Liver (tissue), 9 donors: ENCODE measurements around the gene HYAL3. TPM values are rescaled to one million over a fixed set of nuclear protein-coding genes. Genes with fewer than 3 reads are reported as not detected.

Source experiments
- DNase-seq: peaks from one replicate; pipeline ENCODE4 v3.0.0-alpha.2; 2017; ENCODE audit warnings: low spot score
- H3K27ac ChIP-seq, 2 donors: one replicate each; pipeline ENCODE4 v1.7.0; 2013; ENCODE audit warnings: inconsistent platforms in 2 of 2, low read length in 2 of 2, control low read depth in 1 of 2, low read depth in 1 of 2, mild to moderate bottlenecking in 1 of 2
- H3K27me3 ChIP-seq, 4 donors: one replicate each; pipeline versions ENCODE4 v1.6.1 to v1.7.0; 2013; ENCODE audit warnings: low read length in 3 of 4, inconsistent platforms in 1 of 4, mild to moderate bottlenecking in 1 of 4, moderate library complexity in 1 of 4; ENCODE audit not compliant: control insufficient read depth in 4 of 4, insufficient read depth in 4 of 4
- H3K36me3 ChIP-seq, 4 donors: one replicate each; pipeline versions ENCODE4 v1.6.1 to v1.7.0; 2013; ENCODE audit warnings: low read length in 3 of 4, mild to moderate bottlenecking in 3 of 4, low read depth in 1 of 4, moderate library complexity in 1 of 4; ENCODE audit not compliant: control insufficient read depth in 4 of 4, insufficient read depth in 3 of 4
- H3K4me1 ChIP-seq, 4 donors: one replicate each; pipeline versions ENCODE4 v1.6.1 to v1.7.0; 2013; ENCODE audit warnings: low read length in 3 of 4, mild to moderate bottlenecking in 3 of 4, moderate library complexity in 1 of 4; ENCODE audit not compliant: control insufficient read depth in 4 of 4, insufficient read depth in 4 of 4
- H3K4me3 ChIP-seq, 3 donors: one replicate each; pipeline versions ENCODE4 v1.6.1 to v1.7.0; 2013; ENCODE audit warnings: low read length in 3 of 3, control low read depth in 1 of 3, low read depth in 1 of 3, mild to moderate bottlenecking in 1 of 3
- H3K9ac ChIP-seq, 2 donors: one replicate each; pipeline ENCODE4 v1.7.0; 2013; ENCODE audit warnings: low read length in 2 of 2, mild to moderate bottlenecking in 2 of 2, moderate library complexity in 2 of 2, control low read depth in 1 of 2, low read depth in 1 of 2
- H3K9me3 ChIP-seq, 4 donors: one replicate each; pipeline versions ENCODE4 v1.6.1 to v1.7.0; 2013; ENCODE audit warnings: low read length in 3 of 4; ENCODE audit not compliant: control insufficient read depth in 4 of 4
- EGR1 ChIP-seq, 2 donors: IDR thresholded peaks; 2 replicates each; pipeline ENCODE4 v1.6.1; 2016 to 2018; ENCODE audit warnings: antibody characterized with exemption in 2 of 2, low read depth in 2 of 2
- FOXA1 ChIP-seq: IDR thresholded peaks from 2 replicates; pipeline ENCODE4 v1.6.1; 2016; ENCODE audit warnings: antibody characterized with exemption
- FOXA2 ChIP-seq: IDR thresholded peaks from 2 replicates; pipeline ENCODE4 v1.6.1; 2016; ENCODE audit warnings: antibody characterized with exemption
- HNF4A ChIP-seq, 2 donors: conservative IDR thresholded peaks; 2 replicates each; pipeline ENCODE4 v1.6.1; 2016; ENCODE audit warnings: antibody characterized with exemption in 2 of 2, mild to moderate bottlenecking in 2 of 2
- JUND ChIP-seq, 2 donors: IDR thresholded peaks; 2 replicates each; pipeline ENCODE4 v1.6.1; 2016; ENCODE audit warnings: antibody characterized with exemption in 2 of 2
- NR2F2 ChIP-seq: IDR thresholded peaks from 2 replicates; pipeline ENCODE4 v1.6.1; 2016; ENCODE audit warnings: antibody characterized with exemption
- RAD21 ChIP-seq, 2 donors: IDR thresholded peaks; 2 replicates each; pipeline ENCODE4 v1.6.1; 2016; ENCODE audit warnings: antibody characterized with exemption in 2 of 2, mild to moderate bottlenecking in 2 of 2
- RXRA ChIP-seq, 2 donors: IDR thresholded peaks; 2 replicates each; pipeline ENCODE4 v1.6.1; 2017 to 2018; ENCODE audit warnings: antibody characterized with exemption in 2 of 2, mild to moderate bottlenecking in 1 of 2
- SP1 ChIP-seq: IDR thresholded peaks from 2 replicates; pipeline ENCODE4 v1.6.1; 2018; ENCODE audit warnings: antibody characterized with exemption, mild to moderate bottlenecking
- TAF1 ChIP-seq: conservative IDR thresholded peaks from 2 replicates; pipeline ENCODE4 v1.6.1; 2016; ENCODE audit warnings: antibody characterized with exemption, mild to moderate bottlenecking
- WGBS: extraction: QIAGEN DNeasy Blood & Tissue Kit; methylation state at CpG from one replicate; pipeline ENCODE4 v1.1.7; 2013; 5-methylcytosine and 5-hydroxymethylcytosine counted together
- polyA plus RNA-seq, 2 donors: library from polyadenylated mRNA; stranded (reverse) in 1 of 2; unstranded in 1 of 2; fragments of 200-250 nt in 1 of 2; fragments of >200 nt in 1 of 2; fragmentation: Nextera tagmentation in 1 of 2; extraction: Ambion mirVana in 1 of 2; gene quantifications; one replicate each; pipeline versions ENCODE4 v1.2.1 to v1.2.3, GENCODE V29; 2013 to 2015
- total RNA-seq, 2 donors: library from RNA; depleted of rRNA; stranded (reverse); fragments of >200 nt; gene quantifications; one replicate each; pipeline ENCODE4 v1.2.3, GENCODE V29; 2014
- TF ChIP-seq, protein P1 (sequence below): IDR thresholded peaks from 2 replicates; pipeline ENCODE4 v1.6.1; 2016; ENCODE audit warnings: antibody characterized with exemption
- TF ChIP-seq, protein P2 (sequence below): IDR thresholded peaks from 2 replicates; pipeline ENCODE4 v1.6.1; 2016; ENCODE audit warnings: antibody characterized with exemption, mild to moderate bottlenecking
- TF ChIP-seq, protein P3 (sequence below): IDR thresholded peaks from 2 replicates; pipeline ENCODE4 v1.6.1; 2016; ENCODE audit warnings: antibody characterized with exemption
- TF ChIP-seq, protein P4 (sequence below): fragments of 150-350 bp; IDR thresholded peaks from 2 replicates; pipeline ENCODE4 v1.5.1; 2017; ENCODE audit warnings: improper control_type of control experiment, low read depth, low read length; ENCODE audit not compliant: missing input control
- donor health status: healthy.
- donor health status: healthy.
- donor health status: healthy.
- donor health status: healthy.
- donor health status: healthy.

The HYAL3 gene
- total and polyA plus RNA-seq, 4 donors = 1.8 to 6.6 (median 2.0) TPM

DNA sequence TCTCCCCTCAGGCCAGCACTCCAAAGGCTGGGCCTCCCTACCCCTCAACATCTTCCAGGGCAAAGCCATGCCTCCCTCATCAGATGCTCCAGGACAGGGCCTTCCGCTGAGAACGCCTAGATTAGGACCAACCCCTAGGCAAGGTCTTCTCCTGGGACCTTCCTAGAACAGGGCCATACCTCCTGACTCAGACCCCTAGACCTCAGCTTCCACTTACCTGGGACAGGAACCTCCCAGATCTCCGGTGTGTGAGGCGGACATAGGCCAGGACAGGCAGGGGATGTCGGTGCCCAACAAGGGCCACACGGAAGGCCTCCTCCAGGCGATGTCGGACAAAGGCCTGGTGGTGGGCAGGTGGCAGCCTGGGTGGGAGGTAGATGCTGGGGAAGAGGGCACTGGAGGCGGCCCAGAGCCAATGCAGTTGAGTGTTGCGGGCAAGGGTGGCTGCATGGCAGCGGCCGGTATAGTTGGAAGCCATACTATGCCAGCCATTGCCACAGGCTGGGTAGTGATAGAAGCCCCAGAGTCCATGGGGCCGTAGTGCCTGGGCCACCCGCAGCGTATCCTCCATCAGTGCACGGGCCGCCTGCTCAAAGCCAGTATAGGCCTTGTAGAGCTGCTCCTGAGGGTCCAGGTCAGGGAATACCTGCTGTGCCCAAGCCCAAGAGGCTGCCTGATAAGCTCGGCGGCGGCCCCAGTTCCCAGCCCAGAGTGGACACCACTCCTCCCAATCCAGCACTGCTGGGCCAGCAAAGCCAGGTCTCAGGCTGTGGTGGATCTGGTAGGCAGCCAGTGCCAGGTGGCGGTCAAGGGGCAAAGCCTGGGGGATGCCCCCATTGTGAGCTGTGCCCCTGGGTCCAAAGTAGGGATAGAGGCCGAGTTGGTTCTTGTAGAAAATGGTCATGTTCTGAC is 4.5 kb downstream of the HYAL3 start:
- Histone ChIP-seq H3K27me3 (no peaks in the 10 kb centered on the region), H3K9ac (no peak overlapping the region), H3K27ac (no peak overlapping the region), H3K4me3 (no peak overlapping the region), H3K36me3 (peaks cover 2 to 7% (median 2%) of the 10 kb centered on the region in 4 donors), H3K9me3 (no peaks in the 10 kb centered on the region), H3K4me1 (peaks cover 10 to 40% (median 28%) of the 10 kb centered on the region in 4 donors)
- 91% methylated on average over 22 of the region's 22 CpGs for WGBS
- TF ChIP-seq JUND (IDR thresholded peaks at IDR 0.05) (no peak), HNF4A (conservative IDR thresholded peaks at IDR 0.05) (peak; percentile 16 to 22)
- DNase-seq = no peak

DNA sequence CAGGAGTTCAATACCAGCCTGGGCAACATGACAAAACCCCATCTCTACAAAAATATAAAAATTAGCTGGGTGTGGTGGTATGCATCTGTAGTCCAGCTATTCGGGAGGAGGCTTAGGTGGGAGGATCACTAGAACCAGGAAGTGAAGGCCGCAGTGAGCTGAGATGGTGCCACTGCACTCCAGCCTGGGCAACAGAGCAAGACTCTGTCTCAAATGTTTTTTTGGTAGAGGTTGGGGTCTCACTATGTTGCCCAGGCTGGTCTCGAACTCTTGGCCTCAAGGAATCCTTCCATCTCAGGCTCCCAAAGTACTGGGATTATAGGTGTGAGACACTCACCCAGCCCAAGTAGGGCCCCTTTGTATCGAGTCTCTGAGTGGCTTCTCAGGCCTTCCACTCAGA is 5.1 kb downstream of the HYAL3 start:
- Histone ChIP-seq H3K9me3 (no peaks in the 10 kb centered on the region), H3K27me3 (no peaks in the 10 kb centered on the region), H3K4me3 (no peak overlapping the region), H3K36me3 (peaks cover 2 to 13% (median 6%) of the 10 kb centered on the region in 4 donors), H3K27ac (no peak overlapping the region), H3K4me1 (peaks cover 10 to 39% (median 27%) of the 10 kb centered on the region in 4 donors), H3K9ac (no peak overlapping the region)
- no peak for DNase-seq
- 92% methylated on average over 4 of the region's 4 CpGs for WGBS
- TF ChIP-seq RXRA (IDR thresholded peaks at IDR 0.05) = no peak
- no peak for TF ChIP-seq EGR1 (IDR thresholded peaks at IDR 0.05; ENCODE audit: low read depth in 2 of 2)
- TF ChIP-seq, protein P1, sequence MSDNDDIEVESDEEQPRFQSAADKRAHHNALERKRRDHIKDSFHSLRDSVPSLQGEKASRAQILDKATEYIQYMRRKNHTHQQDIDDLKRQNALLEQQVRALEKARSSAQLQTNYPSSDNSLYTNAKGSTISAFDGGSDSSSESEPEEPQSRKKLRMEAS = no peak
- TF ChIP-seq TAF1 = no peak
- TF ChIP-seq, protein P2, sequence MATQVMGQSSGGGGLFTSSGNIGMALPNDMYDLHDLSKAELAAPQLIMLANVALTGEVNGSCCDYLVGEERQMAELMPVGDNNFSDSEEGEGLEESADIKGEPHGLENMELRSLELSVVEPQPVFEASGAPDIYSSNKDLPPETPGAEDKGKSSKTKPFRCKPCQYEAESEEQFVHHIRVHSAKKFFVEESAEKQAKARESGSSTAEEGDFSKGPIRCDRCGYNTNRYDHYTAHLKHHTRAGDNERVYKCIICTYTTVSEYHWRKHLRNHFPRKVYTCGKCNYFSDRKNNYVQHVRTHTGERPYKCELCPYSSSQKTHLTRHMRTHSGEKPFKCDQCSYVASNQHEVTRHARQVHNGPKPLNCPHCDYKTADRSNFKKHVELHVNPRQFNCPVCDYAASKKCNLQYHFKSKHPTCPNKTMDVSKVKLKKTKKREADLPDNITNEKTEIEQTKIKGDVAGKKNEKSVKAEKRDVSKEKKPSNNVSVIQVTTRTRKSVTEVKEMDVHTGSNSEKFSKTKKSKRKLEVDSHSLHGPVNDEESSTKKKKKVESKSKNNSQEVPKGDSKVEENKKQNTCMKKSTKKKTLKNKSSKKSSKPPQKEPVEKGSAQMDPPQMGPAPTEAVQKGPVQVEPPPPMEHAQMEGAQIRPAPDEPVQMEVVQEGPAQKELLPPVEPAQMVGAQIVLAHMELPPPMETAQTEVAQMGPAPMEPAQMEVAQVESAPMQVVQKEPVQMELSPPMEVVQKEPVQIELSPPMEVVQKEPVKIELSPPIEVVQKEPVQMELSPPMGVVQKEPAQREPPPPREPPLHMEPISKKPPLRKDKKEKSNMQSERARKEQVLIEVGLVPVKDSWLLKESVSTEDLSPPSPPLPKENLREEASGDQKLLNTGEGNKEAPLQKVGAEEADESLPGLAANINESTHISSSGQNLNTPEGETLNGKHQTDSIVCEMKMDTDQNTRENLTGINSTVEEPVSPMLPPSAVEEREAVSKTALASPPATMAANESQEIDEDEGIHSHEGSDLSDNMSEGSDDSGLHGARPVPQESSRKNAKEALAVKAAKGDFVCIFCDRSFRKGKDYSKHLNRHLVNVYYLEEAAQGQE = no peak
- TF ChIP-seq, protein P3, sequence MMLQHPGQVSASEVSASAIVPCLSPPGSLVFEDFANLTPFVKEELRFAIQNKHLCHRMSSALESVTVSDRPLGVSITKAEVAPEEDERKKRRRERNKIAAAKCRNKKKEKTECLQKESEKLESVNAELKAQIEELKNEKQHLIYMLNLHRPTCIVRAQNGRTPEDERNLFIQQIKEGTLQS = no peak
- no peak for TF ChIP-seq NR2F2

DNA sequence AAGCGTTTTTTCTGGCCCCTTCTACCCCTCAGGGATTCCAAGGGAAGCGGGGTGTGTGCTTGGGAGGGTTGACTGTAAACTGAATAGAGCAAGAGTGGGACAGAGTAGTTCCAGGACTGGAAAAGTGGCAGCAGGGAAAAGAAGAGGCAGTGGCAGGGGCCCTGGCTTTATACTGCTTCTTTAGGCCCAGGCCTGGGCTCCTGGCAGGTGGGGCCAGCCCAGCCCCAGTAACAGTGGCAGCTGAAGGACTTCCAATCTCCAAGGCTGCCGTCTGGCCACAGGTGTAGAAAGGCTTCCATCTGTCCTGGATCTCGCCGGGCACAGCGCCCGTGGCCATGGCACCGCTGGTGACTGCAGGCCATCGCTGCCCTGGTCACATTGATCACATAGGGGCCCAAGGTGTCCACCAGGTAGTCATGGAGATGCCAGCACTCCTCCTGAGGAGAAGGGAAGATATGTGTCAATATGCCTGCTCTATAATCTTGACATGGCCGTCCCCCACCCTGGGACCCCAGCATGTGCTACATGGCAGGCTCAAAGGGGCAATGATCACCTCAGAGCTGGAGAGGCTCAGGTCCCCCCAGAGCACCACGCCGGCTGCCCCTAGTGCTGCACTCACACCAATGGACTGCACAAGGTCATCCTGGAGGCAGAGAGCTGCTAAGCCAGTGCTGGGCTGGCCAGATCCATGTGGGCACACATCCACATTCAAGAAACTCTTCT is 6.0 kb downstream of the HYAL3 start:
- no peak for DNase-seq
- TF ChIP-seq, protein P2 = no peak
- TF ChIP-seq FOXA1 (no peak), FOXA2 (no peak), SP1 (no peak), RXRA (IDR thresholded peaks at IDR 0.05) (no peak), EGR1 (IDR thresholded peaks at IDR 0.05; ENCODE audit: low read depth in 2 of 2) (no peak), RAD21 (IDR thresholded peaks at IDR 0.05) (no peak)
- TF ChIP-seq, protein P3 = no peak
- TF ChIP-seq, protein P4, sequence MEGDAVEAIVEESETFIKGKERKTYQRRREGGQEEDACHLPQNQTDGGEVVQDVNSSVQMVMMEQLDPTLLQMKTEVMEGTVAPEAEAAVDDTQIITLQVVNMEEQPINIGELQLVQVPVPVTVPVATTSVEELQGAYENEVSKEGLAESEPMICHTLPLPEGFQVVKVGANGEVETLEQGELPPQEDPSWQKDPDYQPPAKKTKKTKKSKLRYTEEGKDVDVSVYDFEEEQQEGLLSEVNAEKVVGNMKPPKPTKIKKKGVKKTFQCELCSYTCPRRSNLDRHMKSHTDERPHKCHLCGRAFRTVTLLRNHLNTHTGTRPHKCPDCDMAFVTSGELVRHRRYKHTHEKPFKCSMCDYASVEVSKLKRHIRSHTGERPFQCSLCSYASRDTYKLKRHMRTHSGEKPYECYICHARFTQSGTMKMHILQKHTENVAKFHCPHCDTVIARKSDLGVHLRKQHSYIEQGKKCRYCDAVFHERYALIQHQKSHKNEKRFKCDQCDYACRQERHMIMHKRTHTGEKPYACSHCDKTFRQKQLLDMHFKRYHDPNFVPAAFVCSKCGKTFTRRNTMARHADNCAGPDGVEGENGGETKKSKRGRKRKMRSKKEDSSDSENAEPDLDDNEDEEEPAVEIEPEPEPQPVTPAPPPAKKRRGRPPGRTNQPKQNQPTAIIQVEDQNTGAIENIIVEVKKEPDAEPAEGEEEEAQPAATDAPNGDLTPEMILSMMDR = no peak
- TF ChIP-seq, protein P1 = no peak

More for the DNA sequence above, 6.0 kb downstream of the HYAL3 start:
- H3K4me3 ChIP-seq = peak overlapping the region in 2 of 3 donors; percentile 22 to 75
- no peaks in the 10 kb centered on the region for H3K9me3 ChIP-seq
- H3K27me3 ChIP-seq = no peaks in the 10 kb centered on the region
- H3K36me3 ChIP-seq = peaks cover 4 to 22% (median 9%) of the 10 kb centered on the region in 4 donors
- peak overlapping the region; percentile 95 to 97 for H3K27ac ChIP-seq
- WGBS = 84% methylated on average over 12 of the region's 12 CpGs
- H3K4me1 ChIP-seq = peaks cover 5 to 31% (median 20%) of the 10 kb centered on the region in 4 donors
- H3K9ac ChIP-seq = peak overlapping the region; percentile 75 to 95
